Astrocyte (in vitro differentiated cells and primary cell): ENCODE data around the gene DLL1.

Experiments
- CTCF ChIP-seq: IDR thresholded peaks from 2 replicates; pipeline ENCODE4 v1.5.1; 2011; ENCODE audit warnings: low read depth, mild to moderate bottlenecking, inconsistent platforms, low read length, moderate library complexity; ENCODE audit not compliant: insufficient read depth
- EZH2 ChIP-seq: IDR thresholded peaks from 2 replicates; pipeline ENCODE4 v1.6.1; 2012; ENCODE audit warnings: mild to moderate bottlenecking, low read length, inconsistent platforms; ENCODE audit not compliant: insufficient read depth

DNA sequence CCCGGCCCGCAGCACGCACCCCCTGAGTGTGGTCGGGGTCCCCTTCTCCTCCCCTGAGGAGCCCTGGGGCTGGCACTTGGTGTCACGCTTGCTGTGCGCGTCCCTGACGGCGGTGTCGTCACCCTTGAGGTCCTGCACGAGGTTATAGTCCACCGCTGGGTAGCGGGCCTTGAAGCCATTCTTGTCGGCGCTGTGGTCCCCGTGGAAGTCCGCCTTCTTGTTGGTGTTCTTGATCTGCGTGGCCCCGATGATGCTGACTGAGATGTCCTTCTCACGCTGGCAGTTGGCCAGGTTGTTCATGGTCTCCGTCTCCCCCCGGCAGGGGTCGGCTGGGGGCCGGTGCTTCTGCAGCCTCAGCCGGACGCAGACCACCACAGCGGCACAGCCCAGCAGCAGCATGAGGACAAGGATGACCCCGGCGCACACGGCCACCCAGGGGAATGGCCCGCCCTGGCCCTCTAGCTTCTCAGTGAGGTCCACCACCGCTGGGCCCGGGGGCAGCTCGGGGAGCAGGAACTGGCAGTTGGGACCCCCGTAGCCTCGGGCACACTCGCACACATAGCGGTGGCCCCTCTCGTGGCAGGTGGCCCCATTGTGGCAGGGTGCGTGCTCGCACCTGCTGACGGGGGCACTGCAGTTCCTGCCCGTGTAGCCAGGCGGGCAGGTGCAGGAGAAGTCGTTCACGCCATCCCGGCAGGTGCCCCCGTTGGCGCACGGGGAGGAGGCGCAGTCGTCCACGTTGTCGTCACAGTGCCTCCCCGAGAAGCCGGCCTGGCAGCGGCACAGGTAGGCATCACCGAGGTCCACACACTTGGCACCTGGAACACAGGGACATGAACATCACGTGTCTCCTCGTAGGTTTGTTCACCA, 7.4 kb downstream of the DLL1 start:
- TF ChIP-seq CTCF: no peak
- TF ChIP-seq EZH2: no peak
